ELR (cell line): ENCODE data around the gene LCTL.

Experiments
- DNase-seq: peaks from one replicate; pipeline ENCODE4 v3.0.0-alpha.2; 2015; ENCODE audit warnings: low read depth

Gene LCTL

DNA sequence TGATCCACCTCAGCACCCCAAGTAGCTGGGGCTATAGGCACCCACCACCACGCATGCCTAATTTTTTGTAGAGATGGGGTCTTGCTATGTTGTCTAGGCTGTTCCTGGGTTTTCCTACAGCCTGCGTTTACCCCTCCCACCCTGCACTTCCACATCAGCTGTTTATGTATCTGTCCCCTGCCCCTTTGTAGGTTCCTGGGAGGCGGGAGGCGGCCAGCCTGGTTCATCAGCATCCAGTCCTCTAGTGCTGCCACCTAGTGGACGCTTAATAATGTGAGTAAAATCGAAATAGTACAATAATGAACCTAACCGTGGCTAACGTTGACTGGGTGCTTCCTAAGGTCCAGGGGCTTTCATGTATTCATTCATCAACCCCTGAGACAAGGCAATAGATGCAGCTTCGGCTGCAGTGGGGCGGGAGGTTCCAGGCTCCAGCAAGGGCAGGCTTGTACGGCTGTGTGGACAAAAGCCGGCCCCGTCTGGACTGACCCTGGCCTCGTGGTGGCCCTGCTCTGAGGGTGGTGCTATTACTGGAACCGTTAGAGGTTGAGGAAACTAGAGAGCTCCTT is 1.2 kb upstream of the LCTL start:
- peak; percentile 76 for DNase-seq

DNA sequence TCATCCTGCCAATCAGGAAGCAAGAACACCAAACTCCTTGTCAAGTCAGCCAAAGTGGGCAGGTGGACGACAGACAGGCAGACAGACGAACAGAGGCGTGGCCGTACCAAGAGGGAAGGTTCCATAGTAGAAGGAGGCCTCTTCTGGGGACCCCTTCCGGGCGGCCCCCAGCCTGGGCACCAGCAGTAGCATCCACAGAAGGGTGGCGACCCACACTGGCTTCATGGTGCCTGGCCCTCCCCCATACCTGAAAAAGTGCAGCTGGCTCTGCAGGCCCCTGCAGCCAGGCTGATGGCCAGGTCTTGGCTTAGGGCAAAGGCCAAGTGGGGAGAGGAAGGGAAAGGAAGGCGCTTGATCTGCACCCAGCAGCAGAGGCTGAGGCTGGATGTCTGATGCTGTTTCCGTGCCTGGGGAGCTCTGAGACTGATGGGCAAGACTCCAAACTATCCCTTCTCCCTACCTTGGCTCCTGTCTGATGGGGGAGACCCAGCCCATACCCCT is 607 bp downstream of the LCTL start:
- DNase-seq: no peak

- no peak for DNase-seq
Measured at GRCh38 chr15:66564136-66565041, 1.4 kb downstream of the LCTL start.

GRCh38 chr15:66563566-66564110 is 2.2 kb downstream of the LCTL start:
- no peak for DNase-seq

GRCh38 chr15:66563126-66563525 is 2.7 kb downstream of the LCTL start:
- peak; percentile 21 for DNase-seq

- no peak for DNase-seq
Measured at GRCh38 chr15:66560856-66561525, 4.8 kb downstream of the LCTL start.

- DNase-seq: no peak
Measured at GRCh38 chr15:66558271-66558670, 7.5 kb downstream of the LCTL start.

DNA sequence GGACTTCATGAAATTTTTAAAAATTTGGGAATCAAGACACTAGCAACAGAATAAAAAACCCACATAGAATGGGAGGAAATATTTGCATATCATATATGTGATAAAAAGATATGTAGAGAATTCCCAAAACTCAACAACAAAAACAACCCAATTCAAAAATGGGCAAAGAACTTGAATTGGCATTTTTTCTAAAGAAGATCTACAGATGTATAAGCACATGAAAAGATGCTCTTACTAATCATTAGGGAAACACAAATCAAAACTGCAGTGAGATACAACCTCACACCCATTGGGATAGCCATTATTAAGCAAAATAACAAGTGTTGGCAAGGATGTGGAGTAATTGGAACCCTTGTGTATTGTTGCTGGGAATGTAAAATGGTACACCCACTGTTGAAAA is 10.1 kb downstream of the LCTL start:
- no peak for DNase-seq

DNA sequence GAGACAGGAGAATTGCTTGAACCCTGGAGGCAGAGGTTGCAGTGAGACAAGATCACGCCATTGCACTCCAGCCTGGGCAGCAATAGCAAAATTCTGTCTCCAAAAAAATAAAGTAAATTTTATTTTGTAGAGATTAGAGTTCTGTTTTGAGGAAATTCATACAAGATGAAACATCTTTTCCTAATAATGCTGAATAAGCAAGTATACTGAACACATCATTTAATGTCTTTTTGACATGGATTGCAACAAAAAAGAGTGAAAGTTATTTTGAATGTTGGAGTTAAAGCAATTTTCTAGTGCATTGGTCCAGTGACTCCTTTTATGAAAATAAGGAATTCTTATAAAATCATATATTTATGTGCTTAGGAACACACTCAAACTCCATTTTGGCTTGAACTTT is 20.5 kb downstream of the LCTL start:
- no peak for DNase-seq

- DNase-seq: no peak
Measured at GRCh38 chr15:66542896-66543295, 22.9 kb downstream of the LCTL start.

DNA sequence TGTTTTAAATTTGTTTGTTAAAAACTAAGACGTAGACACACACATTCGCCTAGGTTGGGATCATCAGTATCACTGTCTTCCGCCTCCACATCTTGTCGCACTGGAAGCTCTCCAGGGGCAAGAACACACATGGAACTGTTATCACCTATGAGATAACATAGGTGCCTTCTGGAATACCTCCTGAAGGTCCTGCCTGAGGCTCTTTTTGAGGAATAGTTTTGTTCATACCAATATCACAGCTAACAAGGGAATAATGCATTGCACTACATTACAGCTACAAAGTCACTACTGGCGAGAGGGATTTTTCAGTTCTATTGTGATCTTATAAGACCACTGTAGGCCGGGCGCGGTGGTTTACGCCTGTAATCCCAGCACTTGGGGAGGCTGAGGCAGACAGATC is 30.7 kb downstream of the LCTL start:
- no peak for DNase-seq

GRCh38 chr15:66524838-66525237 is 41.0 kb downstream of the LCTL start:
- DNase-seq: no peak

GRCh38 chr15:66523926-66524325 is 41.9 kb downstream of the LCTL start:
- DNase-seq: no peak

GRCh38 chr15:66515901-66516322 is 49.9 kb downstream of the LCTL start:
- peak; percentile 62 for DNase-seq

- DNase-seq: no peak
Measured at GRCh38 chr15:66514586-66514985, 51.2 kb downstream of the LCTL start.

DNA sequence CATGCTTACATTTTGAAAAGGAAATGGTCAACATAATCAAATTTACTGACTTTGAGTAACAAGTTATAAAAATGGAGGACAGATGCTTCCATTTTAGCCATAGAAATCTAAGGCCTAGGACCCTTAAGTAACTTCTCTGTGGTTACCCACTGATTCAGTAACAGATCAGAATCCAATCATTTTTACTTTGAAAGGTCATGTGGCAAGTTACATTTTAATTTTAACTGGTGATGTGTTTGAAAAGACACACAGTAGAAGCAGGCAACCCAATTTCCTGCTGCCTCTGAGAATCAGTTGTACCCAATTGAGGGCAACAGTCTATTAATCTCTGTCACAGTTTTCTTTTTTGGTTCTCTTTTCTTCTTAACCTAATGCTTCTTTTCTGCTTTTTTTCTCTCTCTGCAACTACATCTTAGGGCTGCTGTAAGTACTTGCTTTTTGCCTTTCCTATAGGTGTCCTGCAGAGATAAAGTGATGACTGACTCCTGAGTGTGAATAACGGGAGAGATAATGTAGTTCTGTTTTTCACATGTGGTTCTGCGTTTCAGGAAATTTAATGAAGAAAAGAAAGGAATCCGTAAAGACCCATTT is 57.4 kb downstream of the LCTL start:
- DNase-seq: no peak

- no peak for DNase-seq
Measured at GRCh38 chr15:66505818-66506217, 60.0 kb downstream of the LCTL start.

DNA sequence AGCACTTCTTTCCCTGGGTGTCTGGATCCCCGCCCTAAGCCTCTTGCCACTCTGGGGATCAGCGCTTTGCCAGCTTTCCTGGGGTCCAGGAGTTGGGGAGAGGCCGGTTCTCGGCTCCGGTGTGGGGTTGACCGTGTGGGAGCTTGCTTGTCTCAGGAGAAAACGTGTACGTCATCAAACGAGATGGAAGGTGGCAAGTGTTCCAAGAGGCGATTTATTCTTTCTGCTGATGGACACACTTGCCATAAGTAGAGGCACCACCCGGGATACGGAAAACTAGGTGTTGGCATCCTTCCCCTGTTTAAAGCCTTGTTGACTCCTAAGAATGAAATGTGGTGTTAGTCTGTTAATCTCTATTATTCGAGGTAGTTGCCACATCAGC is 60.4 kb downstream of the LCTL start:
- DNase-seq: peak; percentile 67

DNA sequence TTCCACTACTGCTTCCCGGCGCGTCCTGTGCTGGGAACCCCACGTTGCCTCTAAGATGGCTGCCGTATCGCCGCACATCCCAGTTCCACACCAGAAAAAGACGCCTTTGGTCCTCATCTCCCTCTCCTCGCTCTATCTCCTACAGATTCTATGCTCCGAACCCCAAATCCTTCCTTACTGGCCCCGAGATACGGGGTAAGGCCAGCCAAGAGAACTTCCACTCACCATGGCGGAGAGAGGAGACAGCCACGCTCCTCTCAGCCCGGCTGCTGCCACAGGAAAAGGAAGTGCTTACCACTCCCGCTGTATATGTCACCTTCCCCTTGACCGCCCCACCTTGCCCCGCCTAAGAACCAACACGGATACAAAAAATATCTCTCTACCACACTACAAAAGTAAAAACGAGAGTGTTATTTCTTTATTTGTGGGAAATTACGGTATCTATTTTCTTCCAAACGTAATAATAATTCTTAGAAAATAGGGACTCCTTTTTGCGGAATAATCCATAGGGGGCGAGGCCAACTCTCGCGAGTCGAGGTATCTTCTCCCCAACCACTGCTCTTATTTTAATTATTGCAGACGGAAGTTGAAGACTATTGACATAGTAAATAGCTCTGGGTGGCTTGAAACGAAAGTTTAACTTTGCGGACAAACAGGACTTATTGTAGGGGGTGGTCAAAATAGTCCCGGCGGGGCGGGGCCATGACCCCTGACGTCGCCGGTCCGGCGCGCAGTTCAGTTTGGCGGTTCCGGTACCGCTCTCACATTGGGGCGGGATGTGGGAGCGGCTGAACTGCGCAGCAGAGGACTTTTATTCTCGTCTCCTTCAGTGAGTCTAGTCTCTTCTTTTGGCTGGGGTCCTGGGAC is 61.0 kb downstream of the LCTL start, which contains the start of the genes RPL4 and ZWILCH:
RPL4 (minus strand) TSS at position 293 of the 867 bp plus-strand sequence; CDS start at position 228, 65 bp downstream.
ZWILCH (plus strand) TSS at position 764 of the 867 bp plus-strand sequence; CDS start at position 777, 13 bp downstream.
- DNase-seq: peak; percentile 91

GRCh38 chr15:66503780-66504562 is 61.8 kb downstream of the LCTL start:
- DNase-seq: no peak
